Loucy (cell line): Measurements from ENCODE around the gene NCOA6.

Source experiments
- H2AFZ ChIP-seq: fragments of 200-600 bp; sonication (generic); 2 replicates; pipeline ENCODE4 v1.6.0; 2016; ENCODE audit warnings: antibody characterized with exemption, mild to moderate bottlenecking, low read length, moderate library complexity
- H3F3A ChIP-seq: fragments of 200-600 bp; 2 replicates; pipeline ENCODE4 v1.6.0; 2016; ENCODE audit warnings: antibody characterized with exemption, low read depth, mild to moderate bottlenecking
- H3K27me3 ChIP-seq: fragments of 200-600 bp; sonication (generic); 2 replicates; pipeline ENCODE4 v1.6.1; 2014; ENCODE audit warnings: low read length, mild to moderate bottlenecking; ENCODE audit not compliant: insufficient read depth, poor library complexity, severe bottlenecking
- H3K36me3 ChIP-seq: fragments of 200-600 bp; sonication (generic); 2 replicates; pipeline ENCODE4 v1.6.1; 2016; ENCODE audit warnings: low read length; ENCODE audit not compliant: insufficient read depth
- H3K4me1 ChIP-seq: fragments of 200-600 bp; sonication (generic); 2 replicates; pipeline ENCODE4 v1.5.1; 2014; ENCODE audit warnings: low read length, mild to moderate bottlenecking; ENCODE audit not compliant: insufficient read depth, poor library complexity, severe bottlenecking
- H3K4me2 ChIP-seq: fragments of 200-600 bp; sonication (generic); 2 replicates; pipeline ENCODE4 v1.6.0; 2014; ENCODE audit warnings: antibody characterized with exemption, low read length, low read depth, mild to moderate bottlenecking; ENCODE audit not compliant: poor library complexity, severe bottlenecking
- H3K4me3 ChIP-seq: fragments of 200-600 bp; sonication (generic); 2 replicates; pipeline ENCODE4 v1.5.1; 2014; ENCODE audit warnings: low read length, mild to moderate bottlenecking, mixed read lengths; ENCODE audit not compliant: poor library complexity, severe bottlenecking
- H3K79me2 ChIP-seq: fragments of 200-600 bp; sonication (generic); 2 replicates; pipeline ENCODE4 v1.6.1; 2014; ENCODE audit warnings: low read length; ENCODE audit not compliant: insufficient read depth
- H3K9ac ChIP-seq: fragments of 200-600 bp; sonication (generic); 2 replicates; pipeline ENCODE4 v1.6.0; 2014; ENCODE audit warnings: mild to moderate bottlenecking, low read depth, low read length, moderate library complexity; ENCODE audit not compliant: poor library complexity, severe bottlenecking
- H3K9me2 ChIP-seq: fragments of 200-600 bp; sonication (generic); replicated peaks from 2 replicates; pipeline ENCODE4 v1.6.1; 2016; ENCODE audit warnings: low read depth, low read length, mixed read lengths
- H3K9me3 ChIP-seq: fragments of 200-600 bp; sonication (generic); 2 replicates; pipeline ENCODE4 v1.6.1; 2014; ENCODE audit warnings: mild to moderate bottlenecking, antibody characterized with exemption, low read length, low read depth; ENCODE audit not compliant: insufficient read depth
- H4K20me1 ChIP-seq: fragments of 200-600 bp; sonication (generic); 2 replicates; pipeline ENCODE4 v1.6.0; 2014; ENCODE audit warnings: antibody characterized with exemption, low read length, mild to moderate bottlenecking; ENCODE audit not compliant: insufficient read depth, poor library complexity, severe bottlenecking
- EZH2phosphoT487 ChIP-seq: fragments of 200-600 bp; IDR thresholded peaks from 2 replicates; pipeline ENCODE4 v1.6.1; 2018; ENCODE audit warnings: antibody characterized with exemption, mild to moderate bottlenecking, moderate library complexity, borderline replicate concordance
- TF ChIP-seq, protein P1 (sequence below): fragments of 200-600 bp; sonication (generic); conservative IDR thresholded peaks from 2 replicates; pipeline ENCODE4 v1.5.1; 2014; ENCODE audit warnings: mild to moderate bottlenecking, antibody characterized with exemption, low read length

Gene NCOA6

DNA sequence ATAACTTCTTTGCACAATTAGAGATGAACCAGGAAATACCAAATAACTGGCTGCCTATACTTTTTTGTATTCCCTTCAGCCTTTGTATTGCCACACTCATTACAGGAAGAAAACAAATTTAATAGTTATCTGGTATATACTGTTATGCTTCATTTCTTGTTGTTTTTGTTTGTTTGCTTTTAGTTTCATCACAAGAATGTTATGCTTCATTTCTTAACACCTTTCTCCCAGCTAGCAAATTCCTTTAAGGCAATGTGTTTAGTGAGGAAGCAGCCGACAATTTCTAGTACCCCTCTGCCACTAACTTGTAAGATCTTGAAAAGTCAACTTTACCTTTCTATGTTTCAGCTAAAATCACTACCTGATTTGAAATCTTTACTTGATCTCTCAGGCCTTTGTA lies 1.4 kb downstream of the NCOA6 start:
- Histone ChIP-seq H3K9ac (peak overlapping the region; percentile 75), H3K4me1 (peaks cover 37% of the 10 kb centered on the region), H2AFZ (no peak overlapping the region), H3F3A (no peaks in the 10 kb centered on the region), H3K79me2 (peaks cover 55% of the 10 kb centered on the region), H3K4me3 (peak overlapping the region; percentile 77), H3K27me3 (no peaks in the 10 kb centered on the region), H3K9me2 (no peaks in the 10 kb centered on the region), H3K36me3 (no peaks in the 10 kb centered on the region), H4K20me1 (peaks cover 32% of the 10 kb centered on the region), H3K9me3 (no peaks in the 10 kb centered on the region), H3K4me2 (peak overlapping the region; percentile 84)
- no peak for TF ChIP-seq EZH2phosphoT487
- TF ChIP-seq, protein P1, sequence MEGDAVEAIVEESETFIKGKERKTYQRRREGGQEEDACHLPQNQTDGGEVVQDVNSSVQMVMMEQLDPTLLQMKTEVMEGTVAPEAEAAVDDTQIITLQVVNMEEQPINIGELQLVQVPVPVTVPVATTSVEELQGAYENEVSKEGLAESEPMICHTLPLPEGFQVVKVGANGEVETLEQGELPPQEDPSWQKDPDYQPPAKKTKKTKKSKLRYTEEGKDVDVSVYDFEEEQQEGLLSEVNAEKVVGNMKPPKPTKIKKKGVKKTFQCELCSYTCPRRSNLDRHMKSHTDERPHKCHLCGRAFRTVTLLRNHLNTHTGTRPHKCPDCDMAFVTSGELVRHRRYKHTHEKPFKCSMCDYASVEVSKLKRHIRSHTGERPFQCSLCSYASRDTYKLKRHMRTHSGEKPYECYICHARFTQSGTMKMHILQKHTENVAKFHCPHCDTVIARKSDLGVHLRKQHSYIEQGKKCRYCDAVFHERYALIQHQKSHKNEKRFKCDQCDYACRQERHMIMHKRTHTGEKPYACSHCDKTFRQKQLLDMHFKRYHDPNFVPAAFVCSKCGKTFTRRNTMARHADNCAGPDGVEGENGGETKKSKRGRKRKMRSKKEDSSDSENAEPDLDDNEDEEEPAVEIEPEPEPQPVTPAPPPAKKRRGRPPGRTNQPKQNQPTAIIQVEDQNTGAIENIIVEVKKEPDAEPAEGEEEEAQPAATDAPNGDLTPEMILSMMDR = no peak

DNA sequence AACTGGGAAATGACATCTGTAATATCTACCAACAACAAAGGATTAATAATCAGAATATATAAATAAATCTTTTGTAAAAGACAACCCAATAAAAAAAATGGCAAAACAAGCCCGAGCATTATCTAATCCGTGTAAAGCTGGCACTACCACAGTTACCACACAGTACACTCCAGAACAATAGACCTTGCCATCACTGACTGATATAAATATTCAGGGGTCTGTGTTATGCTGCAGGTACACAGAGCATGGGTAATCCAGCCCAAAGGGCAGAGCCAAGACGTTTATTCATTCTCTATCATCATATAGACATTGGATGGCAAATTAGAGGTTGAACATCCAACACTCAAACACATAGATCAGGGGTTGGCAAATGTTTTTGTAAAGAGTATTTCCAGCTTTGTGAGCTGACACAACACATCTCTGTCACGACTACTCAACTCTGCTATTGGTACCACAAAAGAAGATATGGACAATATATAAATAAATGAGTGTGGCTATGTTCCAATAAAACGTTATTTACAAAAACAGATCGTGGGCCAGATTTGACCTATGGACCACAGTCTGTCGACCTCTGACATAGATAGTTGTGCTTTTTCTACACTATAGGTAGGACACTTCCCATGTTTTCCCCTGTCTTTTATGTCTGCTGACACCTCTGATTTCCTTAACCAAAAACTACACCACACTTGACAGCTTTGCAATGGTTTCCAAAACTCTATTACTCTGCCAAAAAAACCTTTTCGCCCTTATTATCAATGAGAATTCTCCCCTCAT lies 4.5 kb downstream of the NCOA6 start:
- H3K27me3 ChIP-seq = no peaks in the 10 kb centered on the region
- H3K36me3 ChIP-seq = no peaks in the 10 kb centered on the region
- H3K4me2 ChIP-seq = peak overlapping the region; percentile 49
- no peaks in the 10 kb centered on the region for H3K9me2 ChIP-seq
- H4K20me1 ChIP-seq = peaks cover 50% of the 10 kb centered on the region
- no peaks in the 10 kb centered on the region for H3F3A ChIP-seq
- H3K9me3 ChIP-seq = no peaks in the 10 kb centered on the region
- H3K79me2 ChIP-seq = peaks cover 74% of the 10 kb centered on the region
- no peak overlapping the region for H3K9ac ChIP-seq
- H3K4me1 ChIP-seq = peaks cover 39% of the 10 kb centered on the region
- no peak for TF ChIP-seq EZH2phosphoT487
- TF ChIP-seq, protein P1 = no peak
- H2AFZ ChIP-seq = no peak overlapping the region
- H3K4me3 ChIP-seq = no peak overlapping the region

DNA sequence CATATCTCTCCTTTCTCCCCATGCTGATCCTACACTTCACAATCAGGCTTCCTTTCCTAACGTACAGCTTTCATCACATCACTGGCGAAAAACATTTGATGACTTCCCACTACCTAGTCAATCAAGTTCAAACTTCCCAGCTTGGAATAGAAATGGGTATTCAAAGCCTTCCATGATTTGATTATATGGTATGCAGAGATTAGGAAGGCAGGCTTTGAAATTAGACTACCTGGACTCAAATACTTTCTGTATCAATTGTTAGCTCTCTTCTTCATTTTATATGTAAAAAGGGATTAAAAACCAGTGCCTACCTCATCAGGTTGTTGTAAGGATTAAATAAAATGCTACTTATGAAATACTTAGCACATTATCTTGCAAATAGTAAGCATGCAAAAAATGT lies 7.7 kb downstream of the NCOA6 start:
- Histone ChIP-seq H3K36me3 (no peaks in the 10 kb centered on the region), H3K79me2 (peaks cover 74% of the 10 kb centered on the region), H3K9me3 (no peaks in the 10 kb centered on the region), H3K9ac (no peak overlapping the region), H3K4me2 (no peak overlapping the region), H4K20me1 (peaks cover 40% of the 10 kb centered on the region), H3K9me2 (no peaks in the 10 kb centered on the region), H3K4me1 (peaks cover 21% of the 10 kb centered on the region), H3K4me3 (no peak overlapping the region), H3K27me3 (no peaks in the 10 kb centered on the region), H3F3A (no peaks in the 10 kb centered on the region), H2AFZ (no peak overlapping the region)
- no peak for TF ChIP-seq EZH2phosphoT487
- TF ChIP-seq, protein P1 = no peak
